Measurements from ENCODE around the gene DNAJA4.

DNA sequence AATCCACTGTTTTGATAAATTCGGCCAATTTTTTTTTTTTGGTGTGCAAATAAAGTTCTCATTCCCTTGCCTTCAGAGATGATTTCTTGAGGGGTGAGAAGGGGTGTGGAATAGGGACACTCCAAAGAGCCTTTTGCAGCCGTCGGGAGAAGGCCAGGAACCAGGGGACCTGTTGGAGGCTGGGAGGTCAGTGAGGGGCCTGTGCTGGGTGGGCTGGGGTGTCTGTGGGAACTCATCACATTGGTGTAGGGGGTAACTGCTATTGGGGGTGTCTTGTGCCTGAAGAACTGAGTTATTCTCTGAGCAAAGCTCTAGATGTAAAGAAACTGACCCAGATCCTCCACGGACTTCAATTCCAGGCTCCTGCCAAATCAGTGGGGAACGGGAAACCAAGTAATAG lies 48.6 kb downstream of the DNAJA4 start:
- TF ChIP-seq, protein P1, sequence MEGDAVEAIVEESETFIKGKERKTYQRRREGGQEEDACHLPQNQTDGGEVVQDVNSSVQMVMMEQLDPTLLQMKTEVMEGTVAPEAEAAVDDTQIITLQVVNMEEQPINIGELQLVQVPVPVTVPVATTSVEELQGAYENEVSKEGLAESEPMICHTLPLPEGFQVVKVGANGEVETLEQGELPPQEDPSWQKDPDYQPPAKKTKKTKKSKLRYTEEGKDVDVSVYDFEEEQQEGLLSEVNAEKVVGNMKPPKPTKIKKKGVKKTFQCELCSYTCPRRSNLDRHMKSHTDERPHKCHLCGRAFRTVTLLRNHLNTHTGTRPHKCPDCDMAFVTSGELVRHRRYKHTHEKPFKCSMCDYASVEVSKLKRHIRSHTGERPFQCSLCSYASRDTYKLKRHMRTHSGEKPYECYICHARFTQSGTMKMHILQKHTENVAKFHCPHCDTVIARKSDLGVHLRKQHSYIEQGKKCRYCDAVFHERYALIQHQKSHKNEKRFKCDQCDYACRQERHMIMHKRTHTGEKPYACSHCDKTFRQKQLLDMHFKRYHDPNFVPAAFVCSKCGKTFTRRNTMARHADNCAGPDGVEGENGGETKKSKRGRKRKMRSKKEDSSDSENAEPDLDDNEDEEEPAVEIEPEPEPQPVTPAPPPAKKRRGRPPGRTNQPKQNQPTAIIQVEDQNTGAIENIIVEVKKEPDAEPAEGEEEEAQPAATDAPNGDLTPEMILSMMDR (IDR thresholded peaks at IDR 0.05 in 8 of 11, conservative IDR thresholded peaks at IDR 0.05 in 3 of 11): no peak
- no peak for TF ChIP-seq POLR2A (IDR thresholded peaks at IDR 0.05)
- TF ChIP-seq POLR2AphosphoS5 (IDR thresholded peaks at IDR 0.05): no peak
